Measurements from ENCODE around the gene KCND2. TPM values are rescaled to one million over a fixed set of nuclear protein-coding genes. Genes with fewer than 3 reads are reported as not detected.

The KCND2 gene
- total and polyA plus RNA-seq, 12 donors: 0.04 to 0.64 (median 0.16) TPM; not detected in 4

DNA sequence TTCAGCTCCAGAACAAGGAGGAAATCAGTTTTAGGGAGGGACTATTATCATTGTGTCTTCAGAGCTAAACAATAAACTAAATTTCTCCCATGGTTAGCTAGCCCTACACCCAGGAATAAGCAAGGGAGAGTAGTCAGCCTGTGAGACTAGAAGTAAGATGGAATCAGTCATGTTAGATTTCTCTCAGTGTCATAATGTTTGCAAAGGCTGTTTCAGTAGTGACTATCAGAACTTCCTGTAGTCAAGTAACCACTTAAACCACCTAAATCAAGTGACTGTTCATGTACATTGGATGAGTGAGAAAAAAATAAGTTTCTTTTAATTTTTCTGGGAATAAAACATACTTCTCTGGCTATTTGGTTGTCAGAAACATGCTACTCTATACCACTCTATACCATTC, 121.6 kb downstream of the KCND2 start:
- intact Hi-C loops (cut with DNase I): no loop called here
- Histone ChIP-seq H3K36me3 (no peaks in the 10 kb centered on the region), H3K27me3 (no peaks in the 10 kb centered on the region), H3K9me3 (peaks cover 0 to 4% (median 0%) of the 10 kb centered on the region in 11 donors), H3K4me1 (no peaks in the 10 kb centered on the region), H3K4me3 (no peak overlapping the region), H3K27ac (no peak overlapping the region)
- TF ChIP-seq, protein P1, sequence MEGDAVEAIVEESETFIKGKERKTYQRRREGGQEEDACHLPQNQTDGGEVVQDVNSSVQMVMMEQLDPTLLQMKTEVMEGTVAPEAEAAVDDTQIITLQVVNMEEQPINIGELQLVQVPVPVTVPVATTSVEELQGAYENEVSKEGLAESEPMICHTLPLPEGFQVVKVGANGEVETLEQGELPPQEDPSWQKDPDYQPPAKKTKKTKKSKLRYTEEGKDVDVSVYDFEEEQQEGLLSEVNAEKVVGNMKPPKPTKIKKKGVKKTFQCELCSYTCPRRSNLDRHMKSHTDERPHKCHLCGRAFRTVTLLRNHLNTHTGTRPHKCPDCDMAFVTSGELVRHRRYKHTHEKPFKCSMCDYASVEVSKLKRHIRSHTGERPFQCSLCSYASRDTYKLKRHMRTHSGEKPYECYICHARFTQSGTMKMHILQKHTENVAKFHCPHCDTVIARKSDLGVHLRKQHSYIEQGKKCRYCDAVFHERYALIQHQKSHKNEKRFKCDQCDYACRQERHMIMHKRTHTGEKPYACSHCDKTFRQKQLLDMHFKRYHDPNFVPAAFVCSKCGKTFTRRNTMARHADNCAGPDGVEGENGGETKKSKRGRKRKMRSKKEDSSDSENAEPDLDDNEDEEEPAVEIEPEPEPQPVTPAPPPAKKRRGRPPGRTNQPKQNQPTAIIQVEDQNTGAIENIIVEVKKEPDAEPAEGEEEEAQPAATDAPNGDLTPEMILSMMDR (IDR thresholded peaks at IDR 0.05): no peak
- ATAC-seq (no peak), DNase-seq (no peak)

DNA sequence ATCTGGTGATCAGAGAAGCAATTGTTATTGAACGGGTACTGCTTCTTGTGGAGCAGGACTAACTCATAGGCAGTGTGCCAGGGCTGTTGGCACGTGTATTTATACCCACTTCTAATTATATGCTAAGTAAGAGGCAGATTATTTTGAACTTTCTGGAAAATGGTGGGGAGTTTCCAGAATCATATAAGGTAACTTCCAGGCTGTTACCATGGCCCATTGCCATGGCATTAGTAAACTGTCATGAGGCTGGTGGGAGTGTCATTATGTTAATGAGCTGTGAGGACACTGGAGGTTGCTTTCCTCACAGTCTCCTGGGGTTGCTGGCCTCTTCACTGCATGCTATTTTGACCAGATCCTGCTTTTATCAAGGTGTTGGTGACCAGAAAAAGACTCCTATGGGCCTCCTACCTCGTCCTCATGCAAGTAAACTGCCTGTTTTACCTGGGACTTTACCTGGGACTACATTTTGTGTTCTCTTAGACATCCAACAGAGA, 122.6 kb downstream of the KCND2 start:
- TF ChIP-seq, protein P1 (IDR thresholded peaks at IDR 0.05): no peak
- 55% methylated on average over 3 of the region's 3 CpGs for WGBS, 2 donors

DNA sequence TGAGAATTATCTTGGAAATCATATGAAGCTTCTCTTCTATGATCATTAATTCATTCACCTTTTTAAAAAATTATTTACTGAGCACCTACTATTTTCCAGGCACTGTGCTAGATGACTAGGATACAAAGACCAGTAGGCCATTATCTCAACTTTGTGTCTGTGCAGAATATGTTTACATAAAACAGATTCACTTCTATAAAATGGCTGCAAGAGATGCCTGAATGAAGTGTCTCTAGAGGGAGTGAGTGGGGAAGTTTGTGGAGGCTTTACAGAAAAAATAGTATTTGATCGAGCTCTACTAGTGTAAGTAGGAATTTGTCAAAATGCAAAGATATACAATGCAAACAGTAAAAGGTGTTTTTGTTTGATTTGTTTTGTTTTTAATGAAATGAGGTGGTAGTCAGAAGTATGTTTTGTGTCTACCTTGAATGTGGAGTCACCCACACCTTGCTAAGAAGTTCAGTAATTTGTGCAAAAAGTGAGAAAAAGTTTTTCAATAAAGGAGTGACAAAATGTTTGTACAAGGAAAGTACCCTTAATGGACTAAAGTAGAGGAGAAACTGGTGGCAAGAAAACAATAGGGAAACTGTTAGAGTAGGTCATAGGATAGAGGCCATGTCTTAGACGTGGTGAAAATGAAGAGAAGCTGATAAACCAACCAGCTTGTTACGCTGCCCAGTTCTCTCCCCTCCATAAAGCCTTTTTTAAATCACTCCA, 125.5 kb downstream of the KCND2 start:
- ATAC-seq: no peak
- H3K4me3 ChIP-seq: no peak overlapping the region
- intact Hi-C loops (cut with DNase I): no loop called here

More for the DNA sequence above, 122.6 kb downstream of the KCND2 start:
- Histone ChIP-seq H3K27me3 (no peaks in the 10 kb centered on the region), H3K9me3 (peaks cover 0 to 4% (median 0%) of the 10 kb centered on the region in 11 donors), H3K27ac (no peak overlapping the region), H3K4me1 (no peaks in the 10 kb centered on the region), H3K36me3 (no peaks in the 10 kb centered on the region), H3K4me3 (no peak overlapping the region)
- intact Hi-C loops (cut with DNase I): no loop called here
- ATAC-seq (no peak), DNase-seq (no peak)

DNA sequence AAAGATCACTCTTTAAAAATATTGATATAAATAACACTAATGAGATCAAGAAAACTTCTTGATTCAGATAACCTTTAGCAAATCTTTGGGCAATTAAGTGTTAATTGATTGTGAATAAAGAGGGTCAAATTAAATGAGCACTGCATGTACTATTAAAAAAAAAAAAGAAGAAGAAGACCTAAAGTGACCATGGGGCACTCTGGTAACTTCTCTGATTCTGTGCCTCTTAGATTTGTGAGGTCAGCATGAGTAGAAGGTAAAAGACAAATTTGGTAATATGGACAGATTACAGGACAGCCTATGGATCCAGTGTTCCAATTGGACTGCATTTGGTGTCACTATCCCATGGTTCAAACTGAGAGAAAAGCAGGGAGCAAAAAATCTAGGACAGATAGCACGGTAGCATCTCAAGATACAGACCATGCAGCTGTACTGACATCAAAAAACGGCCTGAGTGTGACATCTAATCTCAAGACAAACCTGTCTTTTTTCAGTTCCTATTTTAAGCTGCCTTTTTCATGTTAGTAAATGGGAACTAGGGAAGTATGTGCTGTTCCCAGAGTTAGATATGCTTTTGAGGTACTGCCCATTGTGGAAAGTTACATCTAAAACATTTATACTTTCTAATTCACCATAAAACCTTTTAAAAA, 128.0 kb downstream of the KCND2 start:
- H3K27ac ChIP-seq: no peak overlapping the region
- no peaks in the 10 kb centered on the region for H3K27me3 ChIP-seq
- no peaks in the 10 kb centered on the region for H3K4me1 ChIP-seq
- no peak overlapping the region for H3K4me3 ChIP-seq
- TF ChIP-seq, protein P1 (IDR thresholded peaks at IDR 0.05): no peak
- DNase-seq: no peak
- WGBS, 2 donors: 35 to 37% methylated on average over 2 of the region's 2 CpGs
- intact Hi-C loops (cut with DNase I): no loop called here
- no peaks in the 10 kb centered on the region for H3K9me3 ChIP-seq
- no peak for ATAC-seq
- H3K36me3 ChIP-seq: no peaks in the 10 kb centered on the region

More for the DNA sequence above, 125.5 kb downstream of the KCND2 start:
- Histone ChIP-seq H3K9me3 (no peaks in the 10 kb centered on the region), H3K27me3 (no peaks in the 10 kb centered on the region), H3K36me3 (no peaks in the 10 kb centered on the region), H3K27ac (no peak overlapping the region), H3K4me1 (no peaks in the 10 kb centered on the region)
- WGBS, 2 donors: 60 to 68% methylated on average over 3 of the region's 3 CpGs
- TF ChIP-seq, protein P1 (IDR thresholded peaks at IDR 0.05): no peak
- DNase-seq: no peak

Measured in heart right ventricle (tissue), 16 donors.